ENCODE measurements around the gene L1CAM. TPM values are rescaled to one million over a fixed set of nuclear protein-coding genes. Genes with fewer than 3 reads are reported as not detected.
A peak's percentile ranks its signal among the peaks of the same experiment; 100 is the strongest.

L1CAM gene
- total RNA-seq, 2 donors from 2014 or later: 4.3 to 8.8 TPM

- no peak overlapping the region for H3K27ac ChIP-seq
- intact Hi-C loops (cut with DNase I): no loop called here
- peaks cover 40% of the 10 kb centered on the region for H3K27me3 ChIP-seq
Measured at GRCh38 chrX:153828308-153828707, 57.7 kb downstream of the L1CAM start.

GRCh38 chrX:153827903-153828302, 58.1 kb downstream of the L1CAM start:
- H3K27me3 ChIP-seq: peaks cover 40% of the 10 kb centered on the region
- H3K36me3 ChIP-seq: no peaks in the 10 kb centered on the region
- H3K9ac ChIP-seq (ENCODE audit: low read depth in 2 of 2, low read length in 2 of 2): no peak overlapping the region
- intact Hi-C loops (cut with DNase I): no loop called here
- TF ChIP-seq CTCF (IDR thresholded peaks at IDR 0.05): no peak
- DNase-seq: no peak
- H3K4me3 ChIP-seq: no peak overlapping the region
- no peaks in the 10 kb centered on the region for H3K4me1 ChIP-seq
- no peak overlapping the region for H3K27ac ChIP-seq
- no peaks in the 10 kb centered on the region for H3K9me3 ChIP-seq

More at GRCh38 chrX:153828308-153828707, 57.7 kb downstream of the L1CAM start:
- Histone ChIP-seq H3K9me3 (no peaks in the 10 kb centered on the region), H3K4me3 (peak overlapping the region; percentile 24), H3K4me1 (no peaks in the 10 kb centered on the region), H3K9ac (ENCODE audit: low read depth in 2 of 2, low read length in 2 of 2) (no peak overlapping the region), H3K36me3 (no peaks in the 10 kb centered on the region)
- no peak for DNase-seq
- TF ChIP-seq CTCF (IDR thresholded peaks at IDR 0.05): no peak

- intact Hi-C loops (cut with DNase I): no loop called here
- H3K36me3 ChIP-seq: no peaks in the 10 kb centered on the region
- TF ChIP-seq CTCF (IDR thresholded peaks at IDR 0.05): no peak
- H3K4me1 ChIP-seq: no peaks in the 10 kb centered on the region
- H3K27me3 ChIP-seq: peaks cover 33% of the 10 kb centered on the region
- H3K9me3 ChIP-seq: no peaks in the 10 kb centered on the region
- no peak for DNase-seq
- no peak overlapping the region for H3K9ac ChIP-seq (ENCODE audit: low read depth in 2 of 2, low read length in 2 of 2)
- no peak overlapping the region for H3K27ac ChIP-seq
- H3K4me3 ChIP-seq: no peak overlapping the region
Measured at GRCh38 chrX:153827016-153827415, 59.0 kb downstream of the L1CAM start.

- H3K9ac ChIP-seq (ENCODE audit: low read depth in 2 of 2, low read length in 2 of 2): no peak overlapping the region
- intact Hi-C loops (cut with DNase I): no loop called here
- H3K27me3 ChIP-seq: peaks cover 19% of the 10 kb centered on the region
- no peak for DNase-seq
- no peaks in the 10 kb centered on the region for H3K9me3 ChIP-seq
- no peak overlapping the region for H3K27ac ChIP-seq
- H3K36me3 ChIP-seq: no peaks in the 10 kb centered on the region
- no peak for TF ChIP-seq CTCF (IDR thresholded peaks at IDR 0.05)
- no peak overlapping the region for H3K4me3 ChIP-seq
- H3K4me1 ChIP-seq: no peaks in the 10 kb centered on the region
Measured at GRCh38 chrX:153825042-153825441, 60.9 kb downstream of the L1CAM start.

- Histone ChIP-seq H3K9ac (ENCODE audit: low read depth in 2 of 2, low read length in 2 of 2) (no peak overlapping the region), H3K4me1 (no peaks in the 10 kb centered on the region), H3K27ac (no peak overlapping the region), H3K9me3 (no peaks in the 10 kb centered on the region), H3K4me3 (no peak overlapping the region), H3K36me3 (no peaks in the 10 kb centered on the region), H3K27me3 (peaks cover 12% of the 10 kb centered on the region)
- intact Hi-C loops (cut with DNase I): no loop called here
- DNase-seq: no peak
- no peak for TF ChIP-seq CTCF (IDR thresholded peaks at IDR 0.05)
Measured at GRCh38 chrX:153824348-153824747, 61.6 kb downstream of the L1CAM start.

DNA sequence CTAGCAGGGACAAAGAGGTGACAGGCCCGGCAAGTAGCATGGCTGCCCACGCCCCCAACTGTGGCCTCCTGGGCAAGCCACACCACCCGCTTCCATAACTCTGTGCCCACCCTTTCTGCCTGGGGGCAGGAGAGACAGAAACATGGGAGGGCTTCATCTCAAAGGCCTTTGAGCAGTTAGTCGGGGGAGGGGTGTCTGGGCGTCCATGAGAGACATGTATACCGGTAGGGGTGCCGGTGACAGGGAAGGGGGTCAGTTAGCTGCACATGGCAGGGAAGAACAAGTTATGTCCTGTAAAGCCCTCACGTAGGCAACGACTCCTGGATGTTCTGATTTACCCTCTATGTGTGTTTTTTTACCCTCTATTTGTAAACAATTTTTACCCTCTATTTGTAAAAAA, 64.9 kb downstream of the L1CAM start:
- TF ChIP-seq CTCF (IDR thresholded peaks at IDR 0.05): no peak
- H3K4me3 ChIP-seq: no peak overlapping the region
- H3K36me3 ChIP-seq: no peaks in the 10 kb centered on the region
- H3K9me3 ChIP-seq: no peaks in the 10 kb centered on the region
- peaks cover 8% of the 10 kb centered on the region for H3K27me3 ChIP-seq
- H3K4me1 ChIP-seq: no peaks in the 10 kb centered on the region
- intact Hi-C loops (cut with DNase I): no loop called here
- H3K9ac ChIP-seq (ENCODE audit: low read depth in 2 of 2, low read length in 2 of 2): no peak overlapping the region
- H3K27ac ChIP-seq: no peak overlapping the region
- DNase-seq: no peak
